Glutamatergic neuron (in vitro differentiated cells): ENCODE measurements around the gene ACAP2. TPM values are rescaled to one million over a fixed set of nuclear protein-coding genes. Genes with fewer than 3 reads are reported as not detected.

Source experiments
- DNase-seq: peaks from one replicate; pipeline ENCODE4 v3.0.0; 2022
- H3K27ac Mint-ChIP-seq: one replicate; pipeline ENCODE4 v1.8.0; 2020; ENCODE audit warnings: mild to moderate bottlenecking, mixed read lengths, inconsistent platforms; ENCODE audit not compliant: unreplicated experiment
- H3K27me3 Mint-ChIP-seq: one replicate; pipeline ENCODE4 v1.8.0; 2020; ENCODE audit warnings: mild to moderate bottlenecking, moderate library complexity, mixed read lengths, inconsistent platforms; ENCODE audit not compliant: unreplicated experiment
- H3K36me3 Mint-ChIP-seq: one replicate; pipeline ENCODE4 v1.8.0; 2020; ENCODE audit warnings: mild to moderate bottlenecking, mixed read lengths, inconsistent platforms; ENCODE audit not compliant: unreplicated experiment
- H3K4me1 Mint-ChIP-seq: one replicate; pipeline ENCODE4 v1.8.0; 2020; ENCODE audit warnings: mild to moderate bottlenecking, low read depth, mixed read lengths, inconsistent platforms; ENCODE audit not compliant: unreplicated experiment
- H3K4me3 Mint-ChIP-seq: one replicate; pipeline ENCODE4 v1.8.0; 2020; ENCODE audit warnings: mild to moderate bottlenecking, mixed read lengths, inconsistent platforms; ENCODE audit not compliant: unreplicated experiment
- H3K9me3 Mint-ChIP-seq: one replicate; pipeline ENCODE4 v1.8.0; 2020; ENCODE audit warnings: mild to moderate bottlenecking, moderate library complexity, mixed read lengths, inconsistent platforms; ENCODE audit not compliant: unreplicated experiment
- CTCF ChIP-seq: fragments of 200-600 bp; sonication (generic); IDR thresholded peaks from one replicate; pipeline ENCODE4 v1.5.0; 2021; ENCODE audit not compliant: partially characterized antibody, unreplicated experiment
- total RNA-seq: library from RNA; stranded (reverse); fragmentation: NEBNext Ultra II Directional; extraction: Animal tissue kit (Norgen Biotek cat#: 25700); gene quantifications from one replicate; pipeline ENCODE4 v1.2.1, GENCODE V29; 2021; ENCODE audit not compliant: unreplicated experiment

The ACAP2 gene
- total RNA-seq, 1 donor from 2014 or later: 60.9 TPM

GRCh38 chr3:195251336-195252065, 191.3 kb downstream of the ACAP2 start:
- H3K4me3 Mint-ChIP-seq: peak overlapping the region; percentile 28
- DNase-seq: no peak
- no peaks in the 10 kb centered on the region for H3K36me3 Mint-ChIP-seq
- H3K27ac Mint-ChIP-seq: peak overlapping the region; percentile 40
- peaks cover 19% of the 10 kb centered on the region for H3K9me3 Mint-ChIP-seq
- peaks cover 15% of the 10 kb centered on the region for H3K27me3 Mint-ChIP-seq
- no peak for TF ChIP-seq CTCF
- H3K4me1 Mint-ChIP-seq: peaks cover 46% of the 10 kb centered on the region

GRCh38 chr3:195250473-195251251, 192.2 kb downstream of the ACAP2 start:
- TF ChIP-seq CTCF: no peak
- DNase-seq: no peak
- H3K27me3 Mint-ChIP-seq: peaks cover 18% of the 10 kb centered on the region
- no peaks in the 10 kb centered on the region for H3K36me3 Mint-ChIP-seq
- peak overlapping the region; percentile 3 for H3K4me3 Mint-ChIP-seq
- H3K9me3 Mint-ChIP-seq: peaks cover 18% of the 10 kb centered on the region
- H3K4me1 Mint-ChIP-seq: peaks cover 55% of the 10 kb centered on the region
- peak overlapping the region; percentile 30 for H3K27ac Mint-ChIP-seq

GRCh38 chr3:195249858-195250464, 192.9 kb downstream of the ACAP2 start:
- no peaks in the 10 kb centered on the region for H3K36me3 Mint-ChIP-seq
- peaks cover 54% of the 10 kb centered on the region for H3K4me1 Mint-ChIP-seq
- DNase-seq: no peak
- no peak overlapping the region for H3K27ac Mint-ChIP-seq
- peaks cover 18% of the 10 kb centered on the region for H3K27me3 Mint-ChIP-seq
- no peak for TF ChIP-seq CTCF
- H3K9me3 Mint-ChIP-seq: peaks cover 18% of the 10 kb centered on the region
- no peak overlapping the region for H3K4me3 Mint-ChIP-seq

GRCh38 chr3:195249057-195249770, 193.6 kb downstream of the ACAP2 start:
- no peak for DNase-seq
- peaks cover 14% of the 10 kb centered on the region for H3K27me3 Mint-ChIP-seq
- no peaks in the 10 kb centered on the region for H3K36me3 Mint-ChIP-seq
- no peak for TF ChIP-seq CTCF
- peaks cover 48% of the 10 kb centered on the region for H3K4me1 Mint-ChIP-seq
- H3K27ac Mint-ChIP-seq: no peak overlapping the region
- H3K4me3 Mint-ChIP-seq: no peak overlapping the region
- peaks cover 18% of the 10 kb centered on the region for H3K9me3 Mint-ChIP-seq
